Activated T-cell treated with anti-CD3 and anti-CD28 coated beads, Interleukin-2, amount 50 U/mL, for 48 hours (primary cell): Measurements from ENCODE around the gene VPS37B.
"Not testable (repeated sequence)": the region's sequence is repeated elsewhere in the genome, so short reads cannot be mapped to it uniquely, and the experiment has no call there.

ENCODE experiments used
- DNase-seq, 2 experiments: peaks; one replicate each; pipeline ENCODE4 v3.0.0-alpha.2; 2020

VPS37B gene

GRCh38 chr12:122903693-122904034 lies 7.7 kb upstream of the VPS37B start:
- DNase-seq: no peak

GRCh38 chr12:122902854-122903692 lies 7.1 kb upstream of the VPS37B start:
- DNase-seq: no peak

- DNase-seq: no peak
Observed at GRCh38 chr12:122899887-122900286, 4.0 kb upstream of the VPS37B start.

GRCh38 chr12:122896662-122897061 lies 738 bp upstream of the VPS37B start:
- DNase-seq: no peak

GRCh38 chr12:122895320-122895703 lies 612 bp downstream of the VPS37B start:
- DNase-seq: no peak

GRCh38 chr12:122894193-122895121 lies 1.5 kb downstream of the VPS37B start:
- DNase-seq: no peak

GRCh38 chr12:122893208-122894153 lies 2.4 kb downstream of the VPS37B start:
- no peak for DNase-seq

GRCh38 chr12:122892724-122893123 lies 3.2 kb downstream of the VPS37B start:
- not testable (repeated sequence) for DNase-seq

GRCh38 chr12:122891661-122892525 lies 4.0 kb downstream of the VPS37B start:
- no peak for DNase-seq

GRCh38 chr12:122889761-122890520 lies 6.0 kb downstream of the VPS37B start:
- no peak for DNase-seq

- DNase-seq: peak; percentile 61 to 63
Observed at GRCh38 chr12:122888232-122888752, 7.6 kb downstream of the VPS37B start.

GRCh38 chr12:122887819-122888212 lies 8.1 kb downstream of the VPS37B start:
- DNase-seq: no peak

GRCh38 chr12:122886851-122887818 lies 8.8 kb downstream of the VPS37B start:
- peak; percentile 74 to 76 for DNase-seq

GRCh38 chr12:122886161-122886560 lies 9.8 kb downstream of the VPS37B start:
- no peak for DNase-seq

GRCh38 chr12:122884860-122885259 lies 11.1 kb downstream of the VPS37B start:
- DNase-seq: no peak

GRCh38 chr12:122884091-122884826 lies 11.7 kb downstream of the VPS37B start:
- no peak for DNase-seq

- DNase-seq: peak in 1 of 2 experiments; percentile 21
Observed at GRCh38 chr12:122882908-122883558, 12.9 kb downstream of the VPS37B start.

- peak; percentile 41 to 43 for DNase-seq
Observed at GRCh38 chr12:122880668-122881067, 15.3 kb downstream of the VPS37B start.
